Esophagus squamous epithelium (tissue), 4 donors: ENCODE results near the gene CPN2.

Experiments used
- CTCF ChIP-seq, 6 experiments: fragments of 450-650 bp in 4 of 6; fragments of 200-600 bp in 2 of 6; sonication (generic) in 2 of 6; IDR thresholded peaks; one replicate each; pipeline ENCODE4 v1.5.1; 2016 to 2019; ENCODE audit warnings: antibody characterized with exemption in 6 of 6, mild to moderate bottlenecking in 4 of 6, moderate library complexity in 4 of 6
- POLR2A ChIP-seq, 4 donors: fragments of 450-650 bp; IDR thresholded peaks; one replicate each; pipeline ENCODE4 v1.6.1; 2017; ENCODE audit warnings: antibody characterized with exemption in 4 of 4, mild to moderate bottlenecking in 4 of 4, moderate library complexity in 3 of 4

- TF ChIP-seq CTCF (IDR thresholded peaks at IDR 0.05) = no peak
- no peak for TF ChIP-seq POLR2A (IDR thresholded peaks at IDR 0.05)
These were observed 17.8 kb upstream of the CPN2 start for GRCh38 chr3:194368918-194369317.
